ENCODE measurements around the gene BOLL. TPM values are rescaled to one million over a fixed set of nuclear protein-coding genes. Genes with fewer than 3 reads are reported as not detected.
"Not testable (repeated sequence)": the region's sequence is repeated elsewhere in the genome, so short reads cannot be mapped to it uniquely, and the experiment has no call there.

Gene BOLL
- total RNA-seq, 1 donor from 2014 or later: not detected

DNA sequence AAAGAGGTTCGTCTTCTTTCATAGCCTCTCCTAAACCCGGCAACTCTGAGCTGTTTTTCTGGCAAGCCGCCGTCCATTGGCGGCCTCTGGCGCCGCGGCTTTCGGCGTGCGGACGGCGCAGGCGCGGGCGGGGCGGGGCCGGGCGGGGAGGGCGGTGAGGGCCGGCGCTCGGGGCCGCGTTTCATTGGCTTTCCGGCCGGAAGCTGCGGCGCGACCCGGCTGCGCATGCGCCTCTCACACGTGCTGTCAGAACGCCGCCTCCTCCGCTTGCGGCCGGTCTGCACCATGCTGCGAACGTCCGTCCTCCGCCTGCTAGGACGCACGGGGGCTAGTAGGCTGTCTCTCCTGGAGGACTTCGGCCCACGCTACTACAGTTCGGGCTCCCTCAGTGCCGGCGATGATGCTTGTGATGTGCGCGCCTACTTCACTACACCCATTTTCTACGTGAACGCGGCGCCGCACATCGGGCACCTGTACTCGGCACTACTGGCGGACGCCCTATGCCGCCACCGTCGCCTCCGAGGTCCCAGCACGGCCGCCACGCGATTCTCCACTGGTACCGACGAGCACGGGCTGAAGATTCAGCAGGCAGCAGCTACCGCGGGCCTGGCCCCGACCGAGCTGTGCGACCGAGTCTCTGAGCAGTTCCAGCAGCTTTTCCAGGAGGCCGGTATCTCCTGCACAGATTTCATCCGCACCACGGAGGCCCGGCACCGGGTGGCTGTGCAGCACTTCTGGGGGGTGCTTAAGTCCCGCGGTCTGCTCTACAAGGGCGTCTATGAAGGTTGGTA lies 79.8 kb downstream of the BOLL start, which contains the start of gene MARS2:
Gene MARS2, plus strand, starts transcription at position 249 of the 791 bp plus-strand sequence. Its CDS starts 37 bp downstream, at position 286.
- H3K4me1 Mint-ChIP-seq (ENCODE audit: low read depth, unreplicated experiment): peaks cover 5% of the 10 kb centered on the region
- peak within 1 kb of the TSS; percentile 91 for H3K4me3 Mint-ChIP-seq (ENCODE audit: unreplicated experiment)
- H3K9me3 Mint-ChIP-seq (ENCODE audit: unreplicated experiment): no peaks in the 10 kb centered on the region
- H3K27me3 Mint-ChIP-seq (ENCODE audit: unreplicated experiment): peaks cover 2% of the 10 kb centered on the region
- peak within 1 kb of the TSS; percentile 82 for H3K27ac Mint-ChIP-seq (ENCODE audit: unreplicated experiment)
- H3K36me3 Mint-ChIP-seq (ENCODE audit: unreplicated experiment): no peaks in the 10 kb centered on the region
- peak; percentile 95 for DNase-seq
- TF ChIP-seq, protein P1, sequence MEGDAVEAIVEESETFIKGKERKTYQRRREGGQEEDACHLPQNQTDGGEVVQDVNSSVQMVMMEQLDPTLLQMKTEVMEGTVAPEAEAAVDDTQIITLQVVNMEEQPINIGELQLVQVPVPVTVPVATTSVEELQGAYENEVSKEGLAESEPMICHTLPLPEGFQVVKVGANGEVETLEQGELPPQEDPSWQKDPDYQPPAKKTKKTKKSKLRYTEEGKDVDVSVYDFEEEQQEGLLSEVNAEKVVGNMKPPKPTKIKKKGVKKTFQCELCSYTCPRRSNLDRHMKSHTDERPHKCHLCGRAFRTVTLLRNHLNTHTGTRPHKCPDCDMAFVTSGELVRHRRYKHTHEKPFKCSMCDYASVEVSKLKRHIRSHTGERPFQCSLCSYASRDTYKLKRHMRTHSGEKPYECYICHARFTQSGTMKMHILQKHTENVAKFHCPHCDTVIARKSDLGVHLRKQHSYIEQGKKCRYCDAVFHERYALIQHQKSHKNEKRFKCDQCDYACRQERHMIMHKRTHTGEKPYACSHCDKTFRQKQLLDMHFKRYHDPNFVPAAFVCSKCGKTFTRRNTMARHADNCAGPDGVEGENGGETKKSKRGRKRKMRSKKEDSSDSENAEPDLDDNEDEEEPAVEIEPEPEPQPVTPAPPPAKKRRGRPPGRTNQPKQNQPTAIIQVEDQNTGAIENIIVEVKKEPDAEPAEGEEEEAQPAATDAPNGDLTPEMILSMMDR (IDR thresholded peaks at IDR 0.05; ENCODE audit: partially characterized antibody, unreplicated experiment): no peak

DNA sequence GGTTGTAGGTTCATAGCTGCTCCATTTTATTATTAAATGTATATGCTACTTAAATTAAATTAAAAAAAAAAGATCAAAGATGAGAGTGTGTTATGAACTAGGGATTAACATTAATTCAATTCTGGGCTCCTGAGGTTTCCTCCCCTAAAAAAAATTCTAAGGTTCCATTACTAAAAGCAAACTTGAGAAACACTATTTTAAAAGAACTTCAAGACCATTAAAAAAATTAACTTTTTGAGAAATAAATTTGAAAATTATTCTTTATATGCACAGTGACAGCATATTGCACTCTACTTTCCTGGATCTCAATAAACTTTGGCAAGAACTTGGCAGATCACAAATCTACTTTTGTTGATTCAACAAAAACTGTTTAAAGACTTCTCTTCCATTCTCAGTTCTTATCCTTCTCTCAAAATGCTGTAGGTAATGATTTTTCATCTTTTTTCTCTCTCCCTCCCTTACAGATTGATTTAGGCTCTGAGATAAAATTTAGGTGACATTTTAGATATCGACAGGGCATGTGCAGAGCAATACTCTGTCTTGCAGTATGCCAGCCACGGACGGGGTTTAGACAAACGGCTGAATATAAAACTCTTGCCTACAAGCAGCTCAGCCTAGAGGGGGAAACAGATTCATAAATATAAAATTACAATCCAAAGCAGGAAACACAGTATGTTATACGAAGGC lies 80.5 kb downstream of the BOLL start:
- TF ChIP-seq, protein P1 (IDR thresholded peaks at IDR 0.05; ENCODE audit: partially characterized antibody, unreplicated experiment): no peak
- H3K9me3 Mint-ChIP-seq (ENCODE audit: unreplicated experiment): no peaks in the 10 kb centered on the region
- H3K4me1 Mint-ChIP-seq (ENCODE audit: low read depth, unreplicated experiment): peaks cover 5% of the 10 kb centered on the region
- peak overlapping the region; percentile 87 for H3K4me3 Mint-ChIP-seq (ENCODE audit: unreplicated experiment)
- no peaks in the 10 kb centered on the region for H3K36me3 Mint-ChIP-seq (ENCODE audit: unreplicated experiment)
- peaks cover 2% of the 10 kb centered on the region for H3K27me3 Mint-ChIP-seq (ENCODE audit: unreplicated experiment)
- peak overlapping the region; percentile 82 for H3K27ac Mint-ChIP-seq (ENCODE audit: unreplicated experiment)
- DNase-seq: no peak

DNA sequence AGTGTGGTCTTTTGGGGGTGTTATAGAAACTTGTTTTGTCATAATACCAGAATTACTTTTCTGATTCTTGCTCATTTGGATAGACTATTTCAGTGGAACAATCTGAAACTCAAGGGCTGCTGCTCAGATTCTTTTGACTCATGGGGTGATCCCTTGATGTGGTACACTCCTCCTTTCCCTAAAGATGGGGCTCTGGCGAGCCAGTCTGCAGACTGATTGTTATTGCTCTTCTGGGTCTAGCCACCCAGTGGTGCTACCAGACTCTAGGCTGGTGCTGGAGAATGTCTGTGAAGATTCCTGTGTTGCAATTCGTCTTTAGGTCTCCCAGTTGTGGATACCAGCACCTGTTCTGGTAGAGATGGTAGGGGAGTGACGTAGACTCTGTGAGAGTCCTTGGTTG lies 84.2 kb downstream of the BOLL start:
- Mint-ChIP-seq H3K9me3 (ENCODE audit: unreplicated experiment) (peaks cover 6% of the 10 kb centered on the region), H3K27ac (ENCODE audit: unreplicated experiment) (no peak overlapping the region), H3K4me3 (ENCODE audit: unreplicated experiment) (no peak overlapping the region), H3K36me3 (ENCODE audit: unreplicated experiment) (peaks cover 9% of the 10 kb centered on the region), H3K27me3 (ENCODE audit: unreplicated experiment) (peaks cover 2% of the 10 kb centered on the region), H3K4me1 (ENCODE audit: low read depth, unreplicated experiment) (no peaks in the 10 kb centered on the region)
- TF ChIP-seq, protein P1 (IDR thresholded peaks at IDR 0.05; ENCODE audit: partially characterized antibody, unreplicated experiment): no peak
- no peak for DNase-seq

DNA sequence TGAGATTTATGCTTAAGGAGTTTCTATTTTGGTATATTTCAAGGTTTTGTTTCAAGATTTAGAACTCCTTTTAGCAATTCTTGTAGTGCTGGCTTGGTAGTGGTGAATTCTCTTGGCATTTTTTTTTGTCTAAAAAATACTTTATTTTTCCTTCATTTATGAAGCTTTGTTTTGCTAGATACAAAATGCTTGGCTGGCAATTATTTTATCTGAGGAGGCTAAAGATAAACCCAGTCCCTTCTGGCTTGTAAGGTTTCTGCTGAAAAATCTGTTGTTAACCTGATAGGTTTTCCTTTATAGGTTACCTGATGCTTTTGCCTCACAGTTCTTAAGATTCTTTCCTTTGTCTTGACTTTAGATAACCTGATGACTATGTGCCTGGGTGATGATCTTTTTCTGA lies 85.4 kb downstream of the BOLL start:
- H3K27me3 Mint-ChIP-seq (ENCODE audit: unreplicated experiment); DNase-seq; H3K36me3 Mint-ChIP-seq (ENCODE audit: unreplicated experiment); H3K9me3 Mint-ChIP-seq (ENCODE audit: unreplicated experiment); H3K4me3 Mint-ChIP-seq (ENCODE audit: unreplicated experiment); H3K4me1 Mint-ChIP-seq (ENCODE audit: low read depth, unreplicated experiment); H3K27ac Mint-ChIP-seq (ENCODE audit: unreplicated experiment): not testable (repeated sequence)

DNA sequence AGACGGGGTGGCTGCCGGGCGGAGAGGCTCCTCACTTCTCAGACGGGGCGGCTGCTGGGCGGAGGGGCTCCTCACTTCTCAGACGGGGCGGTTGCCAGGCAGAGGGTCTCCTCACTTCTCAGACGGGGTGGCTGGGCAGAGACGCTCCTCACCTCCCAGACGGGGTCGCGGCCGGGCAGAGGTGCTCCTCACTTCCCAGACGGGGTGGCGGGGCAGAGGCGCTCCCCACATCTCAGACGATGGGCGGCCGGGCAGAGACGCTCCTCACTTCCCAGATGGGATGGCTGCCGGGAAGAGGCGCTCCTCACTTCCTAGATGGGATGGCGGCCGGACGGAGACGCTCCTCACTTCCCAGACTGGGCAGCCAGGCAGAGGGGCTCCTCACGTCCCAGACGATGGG lies 88.5 kb downstream of the BOLL start:
- H3K27ac Mint-ChIP-seq (ENCODE audit: unreplicated experiment); DNase-seq; H3K27me3 Mint-ChIP-seq (ENCODE audit: unreplicated experiment); H3K36me3 Mint-ChIP-seq (ENCODE audit: unreplicated experiment); H3K9me3 Mint-ChIP-seq (ENCODE audit: unreplicated experiment); H3K4me1 Mint-ChIP-seq (ENCODE audit: low read depth, unreplicated experiment); H3K4me3 Mint-ChIP-seq (ENCODE audit: unreplicated experiment): not testable (repeated sequence)

DNA sequence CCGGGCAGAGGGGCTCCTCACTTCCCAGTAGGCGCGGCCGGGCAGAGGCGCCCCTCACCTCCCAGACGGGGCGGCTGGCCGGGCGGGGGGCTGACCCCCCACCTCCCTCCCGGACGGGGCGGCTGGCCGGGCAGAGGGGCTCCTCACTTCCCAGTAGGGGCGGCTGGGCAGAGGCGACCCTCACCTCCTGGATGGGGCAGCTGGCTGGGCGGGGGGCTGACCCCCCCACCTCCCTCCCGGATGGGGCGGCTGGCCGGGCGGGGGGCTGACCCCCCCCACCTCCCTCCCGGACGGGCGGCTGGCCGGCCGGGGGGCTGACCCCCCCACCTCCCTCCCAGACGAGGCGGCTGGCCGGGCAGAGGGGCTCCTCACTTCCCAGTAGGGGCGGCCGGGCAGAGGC lies 89.1 kb downstream of the BOLL start:
- not testable (repeated sequence) for H3K36me3 Mint-ChIP-seq (ENCODE audit: unreplicated experiment); H3K27ac Mint-ChIP-seq (ENCODE audit: unreplicated experiment); H3K27me3 Mint-ChIP-seq (ENCODE audit: unreplicated experiment); H3K4me1 Mint-ChIP-seq (ENCODE audit: low read depth, unreplicated experiment); H3K4me3 Mint-ChIP-seq (ENCODE audit: unreplicated experiment); H3K9me3 Mint-ChIP-seq (ENCODE audit: unreplicated experiment)
- DNase-seq: peak; percentile 17

DNA sequence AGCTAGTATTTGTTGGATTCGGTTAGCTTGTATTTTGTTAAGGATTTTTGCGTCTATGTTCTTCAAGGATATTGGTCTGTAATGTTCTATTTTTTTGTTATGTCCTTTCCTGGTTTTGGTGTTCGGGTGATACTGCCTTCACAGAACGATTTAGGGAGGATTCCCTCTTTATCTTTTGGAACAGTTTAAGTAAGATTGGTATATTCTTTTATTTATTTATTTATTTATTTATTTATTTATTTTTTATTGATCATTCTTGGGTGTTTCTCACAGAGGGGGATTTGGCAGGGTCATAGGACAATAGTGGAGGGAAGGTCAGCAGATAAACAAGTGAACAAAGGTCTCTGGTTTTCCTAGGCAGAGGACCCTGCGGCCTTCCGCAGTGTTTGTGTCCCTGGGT lies 89.9 kb downstream of the BOLL start:
- H3K4me1 Mint-ChIP-seq (ENCODE audit: low read depth, unreplicated experiment); H3K36me3 Mint-ChIP-seq (ENCODE audit: unreplicated experiment); H3K9me3 Mint-ChIP-seq (ENCODE audit: unreplicated experiment); H3K4me3 Mint-ChIP-seq (ENCODE audit: unreplicated experiment); H3K27me3 Mint-ChIP-seq (ENCODE audit: unreplicated experiment); DNase-seq: not testable (repeated sequence)
- H3K27ac Mint-ChIP-seq (ENCODE audit: unreplicated experiment): peak overlapping the region; percentile 20
